Immature natural killer cell (primary cell): Measurements from ENCODE around the gene WFDC1. TPM values are rescaled to one million over a fixed set of nuclear protein-coding genes. Genes with fewer than 3 reads are reported as not detected.

ENCODE experiments used
- DNase-seq, 3 donors: peaks; one replicate each; pipeline ENCODE4 v3.0.0; 2022; ENCODE audit warnings: mixed read lengths in 1 of 3
- H3K27ac Mint-ChIP-seq, 6 donors: one replicate each; pipeline ENCODE4 v1.8.0; 2020; ENCODE audit warnings: mixed read lengths in 6 of 6, mild to moderate bottlenecking in 5 of 6, inconsistent platforms in 4 of 6, moderate library complexity in 3 of 6
- H3K27me3 Mint-ChIP-seq, 3 donors: one replicate each; pipeline ENCODE4 v1.8.0; 2020 to 2021; ENCODE audit warnings: low read depth in 3 of 3, mild to moderate bottlenecking in 3 of 3, mixed read lengths in 3 of 3, moderate library complexity in 3 of 3, inconsistent platforms in 1 of 3
- H3K36me3 Mint-ChIP-seq, 3 donors: one replicate each; pipeline ENCODE4 v1.8.0; 2020; ENCODE audit warnings: mixed read lengths in 3 of 3, inconsistent platforms in 2 of 3, mild to moderate bottlenecking in 2 of 3
- H3K4me1 Mint-ChIP-seq, 2 donors: one replicate each; pipeline ENCODE4 v1.8.0; 2020; ENCODE audit warnings: inconsistent platforms in 2 of 2, mild to moderate bottlenecking in 2 of 2, mixed read lengths in 2 of 2, moderate library complexity in 1 of 2
- H3K4me3 Mint-ChIP-seq, 5 donors: one replicate each; pipeline ENCODE4 v1.8.0; 2020; ENCODE audit warnings: mild to moderate bottlenecking in 5 of 5, mixed read lengths in 5 of 5, inconsistent platforms in 3 of 5, moderate library complexity in 3 of 5
- H3K9me3 Mint-ChIP-seq, 6 donors: one replicate each; pipeline ENCODE4 v1.8.0; 2020; ENCODE audit warnings: mild to moderate bottlenecking in 6 of 6, mixed read lengths in 6 of 6, inconsistent platforms in 4 of 6, moderate library complexity in 3 of 6
- polyA plus RNA-seq, 3 donors: library from polyadenylated mRNA; unstranded; fragments of 300-500 nt; fragmentation: Illumina TruSeq; gene quantifications; one replicate each; pipeline ENCODE4 v1.2.3, GENCODE V29; 2021

Gene WFDC1
- polyA plus RNA-seq, 3 donors from 2014 or later: not detected

- no peak overlapping the region for H3K27ac Mint-ChIP-seq
- no peaks in the 10 kb centered on the region for H3K36me3 Mint-ChIP-seq
These were observed 67.8 kb downstream of the WFDC1 start for GRCh38 chr16:84362471-84362941.

GRCh38 chr16:84366208-84366607, 71.5 kb downstream of the WFDC1 start:
- Mint-ChIP-seq H3K27me3 (peaks cover 4 to 11% (median 9%) of the 10 kb centered on the region in 3 donors), H3K4me1 (peaks cover 0 to 2% of the 10 kb centered on the region in 2 donors), H3K36me3 (no peaks in the 10 kb centered on the region), H3K27ac (no peak overlapping the region), H3K4me3 (no peak overlapping the region), H3K9me3 (no peaks in the 10 kb centered on the region)
- no peak for DNase-seq

More at GRCh38 chr16:84362471-84362941, 67.8 kb downstream of the WFDC1 start:
- Mint-ChIP-seq H3K27me3 (peaks cover 3 to 6% (median 5%) of the 10 kb centered on the region in 3 donors), H3K9me3 (no peaks in the 10 kb centered on the region), H3K4me1 (peaks cover 0 to 5% of the 10 kb centered on the region in 2 donors), H3K4me3 (no peak overlapping the region)
- no peak for DNase-seq

GRCh38 chr16:84367297-84367680, 72.6 kb downstream of the WFDC1 start:
- H3K36me3 Mint-ChIP-seq: no peaks in the 10 kb centered on the region
- H3K9me3 Mint-ChIP-seq: no peaks in the 10 kb centered on the region
- H3K27ac Mint-ChIP-seq: no peak overlapping the region
- H3K4me1 Mint-ChIP-seq: peaks cover 0 to 2% of the 10 kb centered on the region in 2 donors
- DNase-seq: no peak
- no peak overlapping the region for H3K4me3 Mint-ChIP-seq
- peaks cover 2 to 13% (median 13%) of the 10 kb centered on the region in 3 donors for H3K27me3 Mint-ChIP-seq

- Mint-ChIP-seq H3K27me3 (peaks cover 2 to 13% (median 13%) of the 10 kb centered on the region in 3 donors), H3K36me3 (no peaks in the 10 kb centered on the region), H3K4me3 (no peak overlapping the region), H3K27ac (no peak overlapping the region), H3K9me3 (no peaks in the 10 kb centered on the region), H3K4me1 (peaks cover 0 to 2% of the 10 kb centered on the region in 2 donors)
- DNase-seq: no peak
These were observed 73.2 kb downstream of the WFDC1 start for GRCh38 chr16:84367750-84368307.

- Mint-ChIP-seq H3K4me1 (peaks cover 0 to 2% of the 10 kb centered on the region in 2 donors), H3K27me3 (peaks cover 2 to 13% (median 11%) of the 10 kb centered on the region in 3 donors), H3K9me3 (no peaks in the 10 kb centered on the region), H3K4me3 (no peak within 1 kb of the TSS), H3K27ac (no peak within 1 kb of the TSS), H3K36me3 (no peaks in the 10 kb centered on the region)
- no peak for DNase-seq
These were observed 73.8 kb downstream of the WFDC1 start, which contains the start of gene ATP2C2 for GRCh38 chr16:84368308-84368996. Gene ATP2C2, plus strand, starts transcription at chr16:84368538. Its CDS starts 78 bp downstream, at chr16:84368616.

- Mint-ChIP-seq H3K27me3 (peaks cover 2 to 13% (median 11%) of the 10 kb centered on the region in 3 donors), H3K27ac (no peak overlapping the region), H3K4me1 (peaks cover 0 to 2% of the 10 kb centered on the region in 2 donors), H3K9me3 (no peaks in the 10 kb centered on the region), H3K4me3 (no peak overlapping the region), H3K36me3 (no peaks in the 10 kb centered on the region)
- no peak for DNase-seq
These were observed 74.4 kb downstream of the WFDC1 start for GRCh38 chr16:84369105-84369504.

GRCh38 chr16:84369938-84370627, 75.4 kb downstream of the WFDC1 start:
- no peak for DNase-seq
- Mint-ChIP-seq H3K27ac (no peak overlapping the region), H3K4me1 (peaks cover 0 to 2% of the 10 kb centered on the region in 2 donors), H3K27me3 (peaks cover 2 to 12% (median 11%) of the 10 kb centered on the region in 3 donors), H3K9me3 (no peaks in the 10 kb centered on the region), H3K36me3 (no peaks in the 10 kb centered on the region), H3K4me3 (no peak overlapping the region)

- H3K27me3 Mint-ChIP-seq: peaks cover 2 to 13% (median 11%) of the 10 kb centered on the region in 3 donors
- H3K4me1 Mint-ChIP-seq: peaks cover 0 to 2% of the 10 kb centered on the region in 2 donors
- DNase-seq: no peak
- no peak overlapping the region for H3K4me3 Mint-ChIP-seq
- no peaks in the 10 kb centered on the region for H3K9me3 Mint-ChIP-seq
- no peaks in the 10 kb centered on the region for H3K36me3 Mint-ChIP-seq
- peak overlapping the region in 1 of 6 donors; percentile 14 for H3K27ac Mint-ChIP-seq
These were observed 76.3 kb downstream of the WFDC1 start for GRCh38 chr16:84370723-84371552.

- Mint-ChIP-seq H3K27me3 (peaks cover 2 to 16% (median 8%) of the 10 kb centered on the region in 3 donors), H3K4me3 (no peak overlapping the region), H3K36me3 (no peaks in the 10 kb centered on the region), H3K27ac (no peak overlapping the region), H3K4me1 (peaks cover 0 to 2% of the 10 kb centered on the region in 2 donors), H3K9me3 (no peaks in the 10 kb centered on the region)
- DNase-seq: no peak
These were observed 76.8 kb downstream of the WFDC1 start for GRCh38 chr16:84371553-84371865.

- no peaks in the 10 kb centered on the region for H3K4me1 Mint-ChIP-seq
- no peak for DNase-seq
- H3K9me3 Mint-ChIP-seq: no peaks in the 10 kb centered on the region
- no peaks in the 10 kb centered on the region for H3K36me3 Mint-ChIP-seq
- no peak overlapping the region for H3K27ac Mint-ChIP-seq
- H3K27me3 Mint-ChIP-seq: peaks cover 0 to 13% (median 7%) of the 10 kb centered on the region in 3 donors
- H3K4me3 Mint-ChIP-seq: no peak overlapping the region
These were observed 79.3 kb downstream of the WFDC1 start for GRCh38 chr16:84373907-84374489.

- no peaks in the 10 kb centered on the region for H3K4me1 Mint-ChIP-seq
- no peak overlapping the region for H3K4me3 Mint-ChIP-seq
- no peak overlapping the region for H3K27ac Mint-ChIP-seq
- peaks cover 1 to 7% (median 3%) of the 10 kb centered on the region in 3 donors for H3K27me3 Mint-ChIP-seq
- H3K9me3 Mint-ChIP-seq: no peaks in the 10 kb centered on the region
- H3K36me3 Mint-ChIP-seq: no peaks in the 10 kb centered on the region
- DNase-seq: no peak
These were observed 83.4 kb downstream of the WFDC1 start for GRCh38 chr16:84378099-84378498.

GRCh38 chr16:84378567-84378966, 83.9 kb downstream of the WFDC1 start:
- DNase-seq: no peak
- no peaks in the 10 kb centered on the region for H3K9me3 Mint-ChIP-seq
- H3K4me1 Mint-ChIP-seq: no peaks in the 10 kb centered on the region
- no peak overlapping the region for H3K4me3 Mint-ChIP-seq
- peaks cover 1 to 7% (median 3%) of the 10 kb centered on the region in 3 donors for H3K27me3 Mint-ChIP-seq
- H3K27ac Mint-ChIP-seq: no peak overlapping the region
- no peaks in the 10 kb centered on the region for H3K36me3 Mint-ChIP-seq

GRCh38 chr16:84379008-84379708, 84.5 kb downstream of the WFDC1 start:
- H3K36me3 Mint-ChIP-seq: no peaks in the 10 kb centered on the region
- no peak for DNase-seq
- H3K4me1 Mint-ChIP-seq: no peaks in the 10 kb centered on the region
- H3K27me3 Mint-ChIP-seq: peaks cover 3 to 8% (median 3%) of the 10 kb centered on the region in 3 donors
- H3K9me3 Mint-ChIP-seq: no peaks in the 10 kb centered on the region
- no peak overlapping the region for H3K4me3 Mint-ChIP-seq
- no peak overlapping the region for H3K27ac Mint-ChIP-seq
